HUDEP-2 (cell line): ENCODE results near the gene CDKAL1.
A peak's percentile ranks its signal among the peaks of the same experiment; 100 is the strongest.
"Not testable (repeated sequence)": the region's sequence is repeated elsewhere in the genome, so short reads cannot be mapped to it uniquely, and the experiment has no call there.

Source experiments
- DNase-seq, 76 experiments: peaks; one replicate each; lab custom pipeline; 2025; ENCODE audit not compliant: unreplicated experiment in 76 of 76; lab: John Stamatoyannopoulos, UW

Gene CDKAL1

GRCh38 chr6:20826378-20826777 lies 292.1 kb downstream of the CDKAL1 start:
- peak in 46 of 76 experiments; percentile 9 to 86 (median 62) for DNase-seq

- DNase-seq: no peak
These were observed 293.5 kb downstream of the CDKAL1 start for GRCh38 chr6:20827798-20828197.

GRCh38 chr6:20830576-20830975 lies 296.3 kb downstream of the CDKAL1 start:
- no peak for DNase-seq

GRCh38 chr6:20831251-20831650 lies 297.0 kb downstream of the CDKAL1 start:
- not testable (repeated sequence) for DNase-seq

- DNase-seq: no peak
These were observed 299.7 kb downstream of the CDKAL1 start for GRCh38 chr6:20833881-20834515.

- DNase-seq: no peak
These were observed 301.2 kb downstream of the CDKAL1 start for GRCh38 chr6:20835315-20836010.

GRCh38 chr6:20837189-20837588 lies 302.9 kb downstream of the CDKAL1 start:
- DNase-seq: no peak

- DNase-seq: no peak
These were observed 303.9 kb downstream of the CDKAL1 start for GRCh38 chr6:20838113-20838512.

- no peak for DNase-seq
These were observed 305.4 kb downstream of the CDKAL1 start for GRCh38 chr6:20839630-20840029.

GRCh38 chr6:20840675-20841074 lies 306.4 kb downstream of the CDKAL1 start:
- no peak for DNase-seq

GRCh38 chr6:20841806-20842205 lies 307.5 kb downstream of the CDKAL1 start:
- DNase-seq: no peak

- DNase-seq: no peak
These were observed 311.3 kb downstream of the CDKAL1 start for GRCh38 chr6:20845592-20845991.

GRCh38 chr6:20846602-20847028 lies 312.4 kb downstream of the CDKAL1 start:
- peak in 60 of 76 experiments; percentile 6 to 93 (median 66) for DNase-seq

GRCh38 chr6:20847904-20848303 lies 313.6 kb downstream of the CDKAL1 start:
- no peak for DNase-seq

GRCh38 chr6:20850686-20851416 lies 316.6 kb downstream of the CDKAL1 start:
- DNase-seq: no peak

- DNase-seq: no peak
These were observed 317.5 kb downstream of the CDKAL1 start for GRCh38 chr6:20851795-20852194.

- no peak for DNase-seq
These were observed 319.6 kb downstream of the CDKAL1 start for GRCh38 chr6:20853828-20854227.

GRCh38 chr6:20856681-20857288 lies 322.5 kb downstream of the CDKAL1 start:
- no peak for DNase-seq

GRCh38 chr6:20861481-20861880 lies 327.2 kb downstream of the CDKAL1 start:
- no peak for DNase-seq

- DNase-seq: no peak
These were observed 331.8 kb downstream of the CDKAL1 start for GRCh38 chr6:20866036-20866435.
